GM19372 (cell line): ENCODE results near the gene SGSM2.
A peak's percentile ranks its signal among the peaks of the same experiment; 100 is the strongest.

Experiments
- ATAC-seq: cut with Tn5 transposase; IDR thresholded peaks from one replicate; pipeline ENCODE4 v1.9.1; 2021; ENCODE audit warnings: mild to moderate bottlenecking, low read depth, moderate library complexity; ENCODE audit not compliant: unreplicated experiment

SGSM2 gene

DNA sequence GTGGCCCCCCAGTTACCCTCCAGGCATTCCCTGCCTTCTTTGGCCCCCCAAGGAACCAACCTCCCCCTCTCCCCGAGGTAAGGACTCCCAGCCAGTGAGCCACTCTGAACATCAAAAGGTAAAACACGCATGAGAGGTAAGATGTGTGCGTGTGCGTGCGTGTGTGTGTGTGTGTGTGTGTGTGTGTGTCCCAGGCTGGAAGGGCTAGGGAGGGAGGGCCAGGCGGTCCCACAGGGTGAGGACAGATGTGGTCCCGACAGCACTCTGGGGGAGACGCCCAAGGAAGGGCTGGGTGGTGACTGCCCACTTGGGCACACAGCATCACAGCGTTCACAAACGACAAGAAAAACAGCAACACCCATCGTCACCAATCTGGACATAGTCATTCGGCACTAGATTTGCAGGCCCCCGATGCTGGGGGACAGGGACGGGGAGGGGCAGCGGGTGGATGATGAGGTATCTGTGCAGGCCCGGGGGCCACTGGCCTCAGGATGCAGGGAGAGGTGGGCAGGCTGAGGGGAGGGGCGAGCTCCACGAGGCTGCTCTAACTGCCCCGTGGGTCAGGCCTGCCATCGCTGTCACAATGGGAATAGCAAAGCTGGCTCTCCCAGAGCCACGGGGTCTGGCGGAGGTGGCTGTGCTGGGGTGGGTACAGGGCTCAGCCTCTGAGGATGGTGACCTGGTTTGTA lies 47.3 kb downstream of the SGSM2 start:
- no peak for ATAC-seq

DNA sequence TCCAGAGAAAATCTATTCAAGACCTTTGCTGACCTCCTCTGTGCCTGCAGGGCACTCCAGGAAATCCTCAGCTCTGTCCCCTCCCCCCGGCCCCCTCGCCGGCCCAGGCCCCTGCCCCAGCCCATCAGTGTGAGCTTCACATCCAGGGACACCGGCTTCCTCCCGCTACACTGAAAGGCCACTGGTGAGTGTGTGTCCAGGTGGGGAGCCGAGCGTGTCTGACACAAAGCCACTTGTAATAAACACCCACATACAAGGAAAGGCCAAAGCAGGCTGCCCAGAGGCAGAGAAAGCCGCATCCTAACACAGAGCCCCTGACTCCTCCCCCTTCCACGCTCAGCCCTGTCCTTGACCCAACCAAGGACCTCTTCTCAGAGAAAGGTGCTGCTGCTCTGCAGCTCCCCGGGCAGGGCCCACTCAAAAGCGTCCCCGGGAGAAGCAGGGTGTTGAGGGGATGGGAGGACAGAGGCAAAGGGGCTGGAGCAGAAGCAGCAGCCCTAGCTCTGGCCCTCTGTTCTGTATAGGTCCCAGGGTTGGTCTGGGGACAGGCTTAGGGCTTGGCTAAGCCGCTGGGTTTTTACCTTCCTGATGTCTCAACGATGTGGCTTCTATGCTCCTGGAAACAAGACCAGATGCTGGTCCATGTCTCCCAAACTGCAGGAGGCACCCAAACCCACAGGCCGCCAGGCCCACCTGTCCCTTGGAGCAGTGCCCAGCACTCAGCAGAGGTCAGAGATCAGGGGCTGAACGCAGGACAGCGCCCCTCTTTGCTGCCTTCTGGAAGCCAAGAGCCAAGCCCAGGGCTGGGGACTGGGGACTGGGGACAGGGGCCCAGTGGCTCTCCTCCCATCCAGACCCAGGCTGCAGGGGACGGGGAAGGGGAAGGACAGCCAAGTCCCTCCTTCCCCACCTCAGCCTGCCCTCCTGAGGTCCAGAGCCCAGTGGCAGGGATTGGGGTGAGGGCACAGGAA lies 48.2 kb downstream of the SGSM2 start:
- ATAC-seq, result no peak

- no peak for ATAC-seq
Measured at GRCh38 chr17:2386400-2387085, 49.2 kb downstream of the SGSM2 start.

DNA sequence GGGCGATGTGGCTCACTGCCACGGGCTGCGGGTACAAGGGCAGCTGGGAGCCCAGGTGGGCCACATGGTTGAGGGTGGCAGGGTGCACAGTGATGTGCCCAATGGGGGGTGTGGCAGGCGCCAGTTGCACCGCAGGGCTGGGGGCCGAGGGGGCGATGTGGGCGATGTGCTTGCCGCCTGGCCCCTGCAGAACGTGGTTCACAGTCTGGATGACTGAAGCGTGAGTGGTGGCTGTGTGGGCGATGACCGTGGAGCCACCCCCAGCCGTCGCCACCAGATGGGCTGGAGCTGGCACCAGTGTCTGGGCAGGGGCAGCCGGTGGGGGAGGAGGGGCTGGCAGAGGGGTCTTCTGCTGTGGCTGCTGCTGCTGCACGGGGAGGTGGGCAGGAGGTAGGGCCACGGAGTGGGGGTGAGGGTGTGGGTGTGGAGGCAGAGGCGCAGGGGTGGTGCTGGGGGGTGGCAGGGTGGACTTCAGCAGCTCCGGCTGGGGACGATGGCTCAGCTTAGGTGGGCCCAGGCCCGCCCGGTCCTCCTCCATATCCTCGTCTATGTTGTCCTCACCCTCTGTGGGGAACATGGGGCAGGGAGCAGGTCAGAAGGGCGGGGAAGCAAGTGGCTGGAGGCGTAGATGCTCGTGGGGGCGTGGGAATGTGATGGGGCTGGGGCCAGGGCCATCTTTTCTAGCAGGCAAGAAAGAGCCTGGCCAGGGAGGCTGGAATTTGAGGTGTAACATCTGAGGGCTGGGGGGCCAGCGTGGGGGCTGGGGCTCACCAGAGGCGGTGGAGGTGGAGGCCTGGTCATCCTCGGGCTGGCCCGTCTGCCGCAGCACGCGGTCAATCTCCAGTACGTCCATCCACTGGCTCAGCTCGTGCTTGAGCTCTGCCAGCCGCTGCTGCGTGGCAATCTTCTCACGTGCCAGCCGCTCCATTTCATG lies 50.1 kb downstream of the SGSM2 start:
- no peak for ATAC-seq

GRCh38 chr17:2388020-2388682 lies 50.9 kb downstream of the SGSM2 start:
- no peak for ATAC-seq

DNA sequence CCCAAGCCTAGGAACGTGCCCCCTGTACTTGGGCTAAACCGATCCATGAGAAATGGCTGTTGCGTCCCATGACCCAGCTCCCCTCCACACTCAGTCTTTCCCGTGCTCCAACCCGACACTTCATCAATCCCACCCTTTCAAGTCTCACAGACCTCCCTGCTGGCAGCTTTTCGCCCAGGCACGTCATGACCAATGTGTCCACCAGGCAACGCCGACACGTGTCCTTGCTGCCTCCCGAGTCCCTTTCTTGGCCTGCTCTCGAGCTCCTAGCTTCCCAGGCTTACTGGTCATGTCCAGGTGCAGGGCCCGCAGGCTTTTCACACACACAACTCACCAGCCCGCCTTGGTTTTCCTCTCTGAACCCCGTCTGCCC lies 51.4 kb downstream of the SGSM2 start:
- ATAC-seq, result no peak

GRCh38 chr17:2390199-2390836 lies 53.0 kb downstream of the SGSM2 start:
- no peak for ATAC-seq

DNA sequence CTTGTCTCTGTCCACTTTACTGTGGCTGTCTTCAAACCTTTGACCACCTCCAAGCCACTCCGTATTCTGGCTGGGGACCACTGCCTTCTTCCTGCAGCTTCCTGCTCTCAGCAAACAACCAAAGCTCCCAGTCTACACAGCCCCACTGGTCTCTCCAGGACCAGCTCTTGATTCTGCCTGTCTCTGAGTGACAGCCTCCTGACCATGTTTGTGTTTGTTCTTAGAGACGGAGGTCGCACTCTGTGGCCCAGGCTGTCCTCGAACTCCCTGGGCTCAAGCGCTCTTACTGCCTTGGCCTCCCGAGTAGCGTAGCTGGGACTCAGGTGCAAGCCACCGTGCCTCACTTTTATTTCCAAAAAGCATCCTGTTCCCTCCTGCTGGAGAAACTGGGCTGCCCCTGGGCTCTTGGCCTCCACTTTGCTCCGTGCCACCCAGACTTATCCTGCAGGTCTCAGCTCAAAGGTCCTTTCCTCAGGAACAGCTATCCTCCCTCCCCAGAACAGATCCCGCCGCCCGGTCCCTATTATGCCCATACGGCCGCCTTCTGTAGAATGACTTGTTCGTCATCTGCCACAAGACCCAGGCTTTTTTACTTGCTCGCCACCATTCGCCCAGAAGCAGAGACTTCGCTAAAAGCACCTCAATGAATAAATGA lies 54.4 kb downstream of the SGSM2 start:
- ATAC-seq, result no peak

- peak; percentile 56 for ATAC-seq
Measured at GRCh38 chr17:2392252-2393173, 55.2 kb downstream of the SGSM2 start.

DNA sequence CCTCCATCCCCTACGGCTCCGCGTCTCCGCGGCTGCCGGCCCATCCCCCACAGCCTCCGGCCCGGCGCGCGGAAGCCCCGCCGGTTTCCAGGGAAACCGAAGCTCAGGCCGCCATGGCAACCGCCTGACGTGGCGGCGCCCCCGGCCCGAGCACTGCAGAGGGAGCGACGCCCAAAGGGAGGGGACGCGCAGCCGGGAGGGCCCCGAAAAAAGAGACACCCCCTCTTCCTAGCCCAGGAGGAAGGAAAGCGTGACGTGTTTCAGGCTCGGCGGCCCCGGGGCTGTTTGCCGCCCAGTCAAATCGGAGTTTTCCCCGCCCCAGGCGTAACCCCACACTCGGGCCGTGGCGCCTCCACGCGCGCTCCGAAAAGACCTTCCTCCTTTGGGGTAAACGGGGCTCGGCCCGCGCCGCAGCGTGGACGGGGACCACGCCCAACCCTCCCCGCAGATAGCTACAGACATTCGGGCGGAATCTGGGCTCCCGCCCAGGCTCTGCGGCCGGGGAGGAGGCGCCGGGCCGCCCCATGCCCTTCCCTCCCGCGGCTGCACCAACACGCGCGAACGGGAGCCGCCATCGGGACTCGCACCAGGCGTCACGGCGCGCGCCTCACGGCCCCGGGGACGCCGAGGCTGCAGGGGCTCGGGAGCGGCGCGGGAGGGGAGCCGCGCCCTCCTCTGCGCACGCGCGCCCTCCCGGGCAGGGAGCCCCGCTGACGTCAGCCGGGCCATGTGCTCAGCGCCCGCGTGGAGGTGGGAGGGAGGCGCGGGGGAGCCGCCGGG lies 56.1 kb downstream of the SGSM2 start:
- ATAC-seq, result peak; percentile 49

DNA sequence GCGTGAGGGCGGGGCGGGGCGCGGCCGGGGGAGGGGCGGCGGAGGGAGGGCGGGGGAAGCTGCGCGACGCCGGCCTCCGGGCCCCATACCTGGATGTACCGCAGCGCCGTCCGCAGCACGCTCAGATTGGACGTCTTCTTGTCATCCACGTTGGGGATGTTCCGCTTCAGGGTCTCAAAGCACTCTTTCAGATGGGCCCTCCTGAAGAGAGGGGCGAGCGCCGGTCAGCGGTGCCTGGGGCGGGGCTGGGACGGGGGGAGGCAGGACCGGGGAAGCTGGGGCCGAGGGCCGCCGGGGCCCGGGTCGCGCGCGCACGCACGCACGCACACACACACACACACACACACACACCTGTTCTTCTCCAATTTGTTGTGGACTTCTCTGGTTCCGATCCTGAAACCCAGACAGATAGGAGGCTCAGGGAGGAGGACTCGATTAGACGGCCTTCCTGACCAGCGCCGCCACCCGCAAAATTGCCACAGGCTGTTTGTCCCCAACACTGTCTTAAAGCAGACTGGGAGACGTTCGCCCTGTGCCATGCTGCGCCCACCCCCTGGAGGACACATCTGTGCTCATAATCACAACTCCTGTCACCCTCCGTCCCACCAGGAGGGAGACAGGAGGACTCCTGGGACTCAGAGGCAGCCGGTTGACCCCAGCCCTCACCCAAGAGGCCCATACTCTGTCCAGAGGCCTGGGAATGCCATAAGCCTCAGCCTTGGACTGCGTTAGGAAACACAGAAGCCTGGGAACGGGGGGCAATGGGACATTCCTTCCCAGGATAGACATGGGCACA lies 56.9 kb downstream of the SGSM2 start:
- ATAC-seq, result no peak

- ATAC-seq, result no peak
Measured at GRCh38 chr17:2394775-2395201, 57.5 kb downstream of the SGSM2 start.

DNA sequence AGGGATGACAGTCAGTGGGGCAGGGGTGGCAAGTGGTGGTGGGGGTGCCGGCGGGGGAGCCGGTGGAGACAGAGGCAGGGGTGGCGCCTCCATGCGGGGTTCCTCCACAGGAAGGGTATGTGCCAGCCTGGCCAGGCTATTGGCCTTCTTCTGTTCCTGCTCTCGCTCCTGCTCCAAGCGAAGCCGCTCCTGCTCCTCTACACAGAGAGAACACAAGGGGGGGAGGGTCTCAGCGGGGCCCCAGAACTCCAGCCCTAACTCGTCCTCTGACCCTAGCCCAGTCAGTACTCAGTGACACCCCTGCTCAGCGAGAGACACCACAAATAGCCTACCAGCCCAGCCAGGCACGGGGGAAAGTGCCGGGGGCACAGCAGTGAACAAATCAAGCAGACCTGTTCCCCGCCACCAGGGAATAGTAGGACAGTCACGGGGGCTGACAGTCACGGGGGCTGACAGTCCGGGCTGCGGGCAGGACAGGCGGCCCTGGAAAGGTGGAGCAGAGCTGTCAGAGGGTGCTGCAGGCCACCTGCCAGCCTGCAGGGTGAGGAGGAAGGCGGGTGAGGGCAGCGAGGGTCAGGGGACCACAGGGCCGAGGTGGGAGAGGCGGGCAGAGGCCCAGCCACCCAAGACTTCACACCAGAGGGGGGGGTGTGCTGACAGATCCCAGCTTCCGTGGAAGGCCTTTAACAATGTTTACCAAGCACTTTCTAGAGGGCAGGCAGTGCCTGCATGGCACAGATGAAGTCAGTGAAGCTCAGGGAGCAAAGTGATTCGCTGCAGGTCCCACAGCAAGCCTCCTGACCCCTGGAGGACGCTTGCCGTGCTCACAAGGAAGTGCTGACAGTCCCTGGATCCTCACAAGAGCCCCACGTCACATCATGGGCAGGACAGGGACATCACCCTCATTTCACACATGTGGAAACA lies 58.2 kb downstream of the SGSM2 start:
- no peak for ATAC-seq

GRCh38 chr17:2396192-2396567 lies 58.9 kb downstream of the SGSM2 start:
- no peak for ATAC-seq
